ENCODE results near the gene GNAS.

Gene GNAS

GRCh38 chr20:58910473-58910872 is 58.0 kb downstream of the GNAS start:
- in situ Hi-C loops (cut with HindIII; ENCODE audit: low sequenced_read_pairs): loop anchor here (10.0 kb wide), 1 partner anchor 64 kb away; no protein-coding TSS in a partner anchor
- no peak for TF ChIP-seq CTCF (IDR thresholded peaks at IDR 0.05; ENCODE audit: low read depth, low read length, missing control alignments)
- H3K4me3 ChIP-seq (ENCODE audit: low read depth, low read length): no peak overlapping the region
- DNase-seq (ENCODE audit: low read depth): no peak

GRCh38 chr20:58911309-58911708 is 58.8 kb downstream of the GNAS start:
- no peak for DNase-seq (ENCODE audit: low read depth)
- no peak overlapping the region for H3K4me3 ChIP-seq (ENCODE audit: low read depth, low read length)
- in situ Hi-C loops (cut with HindIII; ENCODE audit: low sequenced_read_pairs): loop anchor here (10.0 kb wide), 1 partner anchor 63 kb away; no protein-coding TSS in a partner anchor
- no peak for TF ChIP-seq CTCF (IDR thresholded peaks at IDR 0.05; ENCODE audit: low read depth, low read length, missing control alignments)

DNA sequence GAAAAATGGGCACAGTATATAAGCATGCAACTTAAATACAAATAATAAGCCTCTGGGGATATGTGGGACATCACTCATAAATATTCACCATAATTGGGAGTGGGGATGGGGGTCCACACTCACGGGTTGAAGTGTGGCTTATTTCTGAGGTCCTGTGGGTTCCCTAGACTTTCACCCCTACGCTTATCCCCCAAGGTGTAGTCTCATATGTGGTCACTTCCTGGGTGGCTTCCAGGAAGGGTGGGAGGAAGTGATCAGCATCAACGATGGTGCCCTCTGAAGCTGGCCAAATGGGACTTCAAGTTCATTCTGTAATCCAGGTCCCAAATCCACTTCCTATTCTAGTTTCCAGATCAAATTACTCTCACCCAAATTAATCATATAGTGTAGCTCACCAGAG is 59.5 kb downstream of the GNAS start:
- no peak for DNase-seq (ENCODE audit: low read depth)
- in situ Hi-C loops (cut with HindIII; ENCODE audit: low sequenced_read_pairs): loop anchor here (10.0 kb wide), 1 partner anchor 63 kb away; no protein-coding TSS in a partner anchor
- no peak for TF ChIP-seq CTCF (IDR thresholded peaks at IDR 0.05; ENCODE audit: low read depth, low read length, missing control alignments)
- H3K4me3 ChIP-seq (ENCODE audit: low read depth, low read length): no peak overlapping the region

DNA sequence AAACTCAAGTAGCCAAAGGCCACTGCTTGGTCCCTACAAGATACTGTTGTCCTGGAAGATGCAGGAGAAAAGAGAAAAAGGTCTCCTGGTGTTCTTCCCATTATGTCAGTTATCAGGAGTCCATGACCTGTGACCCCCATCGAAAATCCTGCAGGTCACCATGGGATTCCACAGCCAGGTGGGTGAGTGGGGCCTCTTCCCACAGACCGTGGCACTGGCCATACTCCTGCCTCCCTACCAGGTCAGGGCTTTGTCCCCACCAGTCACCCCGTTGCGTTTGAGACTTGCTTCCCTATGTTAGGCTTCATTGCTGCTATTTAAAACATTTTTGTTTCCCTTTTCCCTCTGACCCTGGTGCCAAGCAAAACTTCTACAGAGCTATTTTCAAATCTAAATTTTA is 60.6 kb downstream of the GNAS start:
- TF ChIP-seq CTCF (IDR thresholded peaks at IDR 0.05; ENCODE audit: low read depth, low read length, missing control alignments): no peak
- no peak for DNase-seq (ENCODE audit: low read depth)
- in situ Hi-C loops (cut with HindIII; ENCODE audit: low sequenced_read_pairs): loop anchor here (10.0 kb wide), 1 partner anchor 62 kb away; no protein-coding TSS in a partner anchor
- H3K4me3 ChIP-seq (ENCODE audit: low read depth, low read length): no peak overlapping the region

DNA sequence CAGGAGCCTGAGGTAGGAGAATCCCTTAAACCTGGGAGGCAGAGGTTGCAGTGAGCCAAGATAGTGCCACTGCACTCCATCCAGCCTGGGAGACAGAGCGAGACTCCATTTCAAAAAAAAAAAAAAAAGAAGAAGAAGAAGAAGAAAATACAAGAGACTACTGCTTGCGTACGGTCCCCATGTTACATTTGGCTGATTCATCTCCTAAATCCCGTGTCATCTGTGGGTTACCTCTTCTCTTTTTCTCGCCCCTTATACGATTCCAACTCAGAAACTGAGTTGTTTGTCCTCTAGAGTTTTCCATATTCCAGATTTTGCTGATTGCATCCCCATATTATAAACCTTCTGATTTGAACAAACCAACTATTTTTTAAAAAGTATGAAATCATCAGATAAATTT is 66.1 kb downstream of the GNAS start:
- DNase-seq (ENCODE audit: low read depth): no peak
- no peak for TF ChIP-seq CTCF (IDR thresholded peaks at IDR 0.05; ENCODE audit: low read depth, low read length, missing control alignments)
- in situ Hi-C loops (cut with HindIII; ENCODE audit: low sequenced_read_pairs): loop anchor here (10.0 kb wide), 1 partner anchor 56 kb away; no protein-coding TSS in a partner anchor
- no peak overlapping the region for H3K4me3 ChIP-seq (ENCODE audit: low read depth, low read length)

- in situ Hi-C loops (cut with HindIII; ENCODE audit: low sequenced_read_pairs): no loop called here
- DNase-seq (ENCODE audit: low read depth): no peak
- no peak overlapping the region for H3K4me3 ChIP-seq (ENCODE audit: low read depth, low read length)
- no peak for TF ChIP-seq CTCF (IDR thresholded peaks at IDR 0.05; ENCODE audit: low read depth, low read length, missing control alignments)
Measured at GRCh38 chr20:58921564-58921963, 69.0 kb downstream of the GNAS start.

Measured in astrocyte of the cerebellum (primary cell).